Lower lobe of right lung (tissue), 2 donors: ENCODE results near the gene LYSMD1. TPM values are rescaled to one million over a fixed set of nuclear protein-coding genes. Genes with fewer than 3 reads are reported as not detected.

Source experiments
- ATAC-seq, 2 donors: fragments of 200-7000 bp; cut with Tn5 transposase; one replicate each; pipeline ENCODE4 v1.9.1; 2020 to 2022; ENCODE audit warnings: mild to moderate bottlenecking in 2 of 2, moderate library complexity in 2 of 2
- DNase-seq: peaks from one replicate; pipeline ENCODE4 v3.0.0-alpha.2; 2020
- H3K27ac ChIP-seq: fragments of 200-600 bp; one replicate; pipeline ENCODE4 v1.8.0; 2022
- H3K27me3 ChIP-seq: fragments of 200-600 bp; one replicate; pipeline ENCODE4 v1.8.0; 2022; ENCODE audit warnings: low read depth
- H3K36me3 ChIP-seq: fragments of 200-600 bp; one replicate; pipeline ENCODE4 v1.8.0; 2022; ENCODE audit warnings: mild to moderate bottlenecking
- H3K4me1 ChIP-seq: fragments of 200-600 bp; one replicate; pipeline ENCODE4 v1.8.0; 2022
- H3K4me3 ChIP-seq: fragments of 200-600 bp; one replicate; pipeline ENCODE4 v1.8.0; 2022; ENCODE audit warnings: mild to moderate bottlenecking
- H3K9me3 ChIP-seq: fragments of 200-600 bp; one replicate; pipeline ENCODE4 v1.8.0; 2022
- intact Hi-C: fragments of 100-400 bp; cut with DNase I; formaldehyde crosslinking; loops from one replicate; pipeline ENCODE4 v1.11.0; 2022
- total RNA-seq: library from RNA; stranded (reverse); fragmentation: NEBNext Ultra II Directional; extraction: Animal tissue kit (Norgen Biotek cat#: 25700); gene quantifications from one replicate; pipeline ENCODE4 v1.2.1, GENCODE V29; 2021
- TF ChIP-seq, protein P1 (sequence below): fragments of 200-600 bp; IDR thresholded peaks from one replicate; pipeline ENCODE4 v1.8.0; 2022; ENCODE audit warnings: antibody characterized with exemption, mild to moderate bottlenecking
- donor health status: DM: no; HTN: yes; CAD: no; lungs with severe emphysema.

LYSMD1 gene
- total RNA-seq, 1 donor from 2014 or later = 6.5 TPM

- intact Hi-C loops = loop anchor here (5.0 kb wide), 1 partner anchor 62 kb away; no protein-coding TSS in a partner anchor
- no peaks in the 10 kb centered on the region for H3K27me3 ChIP-seq
- TF ChIP-seq, protein P1, sequence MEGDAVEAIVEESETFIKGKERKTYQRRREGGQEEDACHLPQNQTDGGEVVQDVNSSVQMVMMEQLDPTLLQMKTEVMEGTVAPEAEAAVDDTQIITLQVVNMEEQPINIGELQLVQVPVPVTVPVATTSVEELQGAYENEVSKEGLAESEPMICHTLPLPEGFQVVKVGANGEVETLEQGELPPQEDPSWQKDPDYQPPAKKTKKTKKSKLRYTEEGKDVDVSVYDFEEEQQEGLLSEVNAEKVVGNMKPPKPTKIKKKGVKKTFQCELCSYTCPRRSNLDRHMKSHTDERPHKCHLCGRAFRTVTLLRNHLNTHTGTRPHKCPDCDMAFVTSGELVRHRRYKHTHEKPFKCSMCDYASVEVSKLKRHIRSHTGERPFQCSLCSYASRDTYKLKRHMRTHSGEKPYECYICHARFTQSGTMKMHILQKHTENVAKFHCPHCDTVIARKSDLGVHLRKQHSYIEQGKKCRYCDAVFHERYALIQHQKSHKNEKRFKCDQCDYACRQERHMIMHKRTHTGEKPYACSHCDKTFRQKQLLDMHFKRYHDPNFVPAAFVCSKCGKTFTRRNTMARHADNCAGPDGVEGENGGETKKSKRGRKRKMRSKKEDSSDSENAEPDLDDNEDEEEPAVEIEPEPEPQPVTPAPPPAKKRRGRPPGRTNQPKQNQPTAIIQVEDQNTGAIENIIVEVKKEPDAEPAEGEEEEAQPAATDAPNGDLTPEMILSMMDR = no peak
- H3K9me3 ChIP-seq = no peaks in the 10 kb centered on the region
- peaks cover 59% of the 10 kb centered on the region for H3K36me3 ChIP-seq
- ATAC-seq (no peak), DNase-seq (no peak)
- no peak overlapping the region for H3K4me3 ChIP-seq
- H3K4me1 ChIP-seq = peaks cover 22% of the 10 kb centered on the region
- no peak overlapping the region for H3K27ac ChIP-seq
Observed at GRCh38 chr1:151158751-151159251, 6.9 kb downstream of the LYSMD1 start.

- Histone ChIP-seq H3K36me3 (peaks cover 55% of the 10 kb centered on the region), H3K27me3 (no peaks in the 10 kb centered on the region), H3K9me3 (no peaks in the 10 kb centered on the region), H3K4me3 (peak overlapping the region; percentile 61), H3K4me1 (peaks cover 22% of the 10 kb centered on the region), H3K27ac (no peak overlapping the region)
- DNase-seq (no peak), ATAC-seq (no peak)
- TF ChIP-seq, protein P1 = no peak
- intact Hi-C loops = loop anchor here (5.0 kb wide), 1 partner anchor 61 kb away; no protein-coding TSS in a partner anchor
Observed at GRCh38 chr1:151158326-151158725, 7.4 kb downstream of the LYSMD1 start.

DNA sequence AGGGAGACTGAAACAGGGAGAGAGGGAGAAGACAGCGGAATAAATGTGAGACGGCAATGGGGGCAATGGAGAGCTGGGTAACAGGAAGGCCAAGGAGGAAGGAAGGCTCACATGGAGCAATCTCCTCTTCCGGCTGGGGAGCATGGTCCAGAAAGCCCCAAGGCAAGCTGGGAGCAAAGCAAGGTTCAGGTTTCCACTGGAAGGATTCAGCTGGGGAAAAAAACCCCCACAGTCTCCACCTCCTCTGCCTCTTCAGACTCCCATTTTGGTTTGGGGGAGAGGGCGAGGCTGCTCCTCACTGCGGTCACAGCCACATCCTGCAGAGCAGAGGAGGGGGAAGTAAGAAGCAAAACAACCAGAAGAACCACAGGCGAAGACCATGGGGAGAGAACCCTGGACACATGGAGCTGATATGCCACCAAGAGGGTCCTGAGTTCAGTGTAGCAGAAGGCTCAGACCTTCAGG lies 8.6 kb downstream of the LYSMD1 start:
- H3K27me3 ChIP-seq = no peaks in the 10 kb centered on the region
- peaks cover 55% of the 10 kb centered on the region for H3K36me3 ChIP-seq
- TF ChIP-seq, protein P1 = no peak
- ATAC-seq (peak; percentile 56 to 61), DNase-seq (no peak)
- H3K9me3 ChIP-seq = no peaks in the 10 kb centered on the region
- intact Hi-C loops = loop anchor here (5.0 kb wide), 1 partner anchor 60 kb away; no protein-coding TSS in a partner anchor
- peak overlapping the region; percentile 69 for H3K27ac ChIP-seq
- peak overlapping the region; percentile 61 for H3K4me3 ChIP-seq
- peaks cover 22% of the 10 kb centered on the region for H3K4me1 ChIP-seq

DNA sequence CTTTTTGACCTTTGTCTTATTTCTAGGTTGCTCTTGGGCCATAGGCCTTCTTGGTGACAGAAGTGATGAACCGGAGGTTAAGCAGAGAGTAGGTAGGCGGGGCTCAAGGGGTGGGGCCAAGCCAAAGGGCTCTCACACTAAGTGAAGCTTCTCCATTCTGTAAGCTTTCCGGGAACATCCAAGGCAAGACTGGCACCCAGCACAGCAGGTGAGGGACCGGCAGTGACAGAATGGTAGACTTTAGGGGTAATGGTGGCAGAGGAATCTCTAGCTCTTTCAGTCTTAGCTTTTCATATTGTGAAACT lies 9.2 kb downstream of the LYSMD1 start, which contains the start of gene TNFAIP8L2:
Gene TNFAIP8L2, plus strand, starts transcription at position 135 of the 305 bp plus-strand sequence. CDS start 2,049 bp downstream, outside the sequence.
- peak; percentile 87 for DNase-seq
- H3K36me3 ChIP-seq = peaks cover 48% of the 10 kb centered on the region

DNA sequence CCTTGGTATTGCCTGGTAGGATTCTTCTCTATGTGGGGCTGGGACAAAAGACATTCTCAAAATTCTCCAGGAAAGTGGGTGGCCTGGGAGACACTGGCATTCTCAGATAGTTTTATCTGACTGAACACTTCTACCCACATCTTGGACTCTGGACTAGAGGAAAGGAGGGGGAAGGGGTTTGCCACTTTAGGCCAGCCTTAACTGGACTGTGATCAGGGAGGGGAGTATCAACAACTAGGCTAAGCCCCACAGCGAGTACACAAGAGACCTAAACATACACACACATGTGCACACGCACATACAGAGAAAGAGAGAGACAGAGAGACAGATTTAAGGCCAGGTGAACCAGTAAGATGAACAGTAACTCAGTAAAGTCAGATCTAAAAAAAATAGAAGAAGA lies 18.0 kb downstream of the LYSMD1 start:
- ATAC-seq (no peak), DNase-seq (no peak)
- no peak overlapping the region for H3K27ac ChIP-seq
- TF ChIP-seq, protein P1 = no peak
- peaks cover 26% of the 10 kb centered on the region for H3K4me1 ChIP-seq
- H3K36me3 ChIP-seq = no peaks in the 10 kb centered on the region
- no peaks in the 10 kb centered on the region for H3K27me3 ChIP-seq
- no peaks in the 10 kb centered on the region for H3K9me3 ChIP-seq
- H3K4me3 ChIP-seq = no peak overlapping the region
- intact Hi-C loops = no loop called here

More for the DNA sequence above, 9.2 kb downstream of the LYSMD1 start, which contains the start of gene TNFAIP8L2:
- Histone ChIP-seq H3K27me3 (no peaks in the 10 kb centered on the region), H3K9me3 (no peaks in the 10 kb centered on the region), H3K4me1 (peaks cover 22% of the 10 kb centered on the region), H3K27ac (peak within 1 kb of the TSS; percentile 69), H3K4me3 (peak within 1 kb of the TSS; percentile 61)
- TF ChIP-seq, protein P1 = no peak
- peak; percentile 87 to 88 for ATAC-seq
- intact Hi-C loops = loop anchor here (5.0 kb wide), 1 partner anchor 59 kb away; no protein-coding TSS in a partner anchor
